Epithelial cell of proximal tubule (primary cell): ENCODE results near the gene PDXP. TPM values are rescaled to one million over a fixed set of nuclear protein-coding genes. Genes with fewer than 3 reads are reported as not detected.
A peak's percentile ranks its signal among the peaks of the same experiment; 100 is the strongest.

Source experiments
- DNase-seq: peaks from one replicate; pipeline ENCODE4 v3.0.0-alpha.2; 2011; ENCODE audit warnings: low read depth
- H3K4me3 ChIP-seq: 2 replicates; pipeline ENCODE4 v1.5.1; 2011; ENCODE audit warnings: low read depth, mild to moderate bottlenecking, low read length
- CTCF ChIP-seq: conservative IDR thresholded peaks from 2 replicates; pipeline ENCODE4 v1.5.1; 2012; ENCODE audit warnings: low read depth, mild to moderate bottlenecking, low read length
- total RNA-seq: library from RNA; depleted of rRNA; stranded (reverse); fragments of >200 nt; gene quantifications from 2 replicates; pipeline ENCODE4 v1.2.3, GENCODE V29; 2015

The PDXP gene
- total RNA-seq, 1 donor from 2014 or later = 21.0 TPM

- no peak overlapping the region for H3K4me3 ChIP-seq
- no peak for DNase-seq
- no peak for TF ChIP-seq CTCF
Observed at GRCh38 chr22:37617431-37617830, 41.1 kb upstream of the PDXP start.

GRCh38 chr22:37618072-37618656 is 40.4 kb upstream of the PDXP start:
- no peak overlapping the region for H3K4me3 ChIP-seq
- TF ChIP-seq CTCF = no peak
- no peak for DNase-seq

- TF ChIP-seq CTCF = no peak
- DNase-seq = no peak
- no peak overlapping the region for H3K4me3 ChIP-seq
Observed at GRCh38 chr22:37618674-37619073, 39.8 kb upstream of the PDXP start.

GRCh38 chr22:37619991-37620390 is 38.5 kb upstream of the PDXP start:
- no peak for DNase-seq
- no peak for TF ChIP-seq CTCF
- H3K4me3 ChIP-seq = no peak overlapping the region

GRCh38 chr22:37621352-37621860 is 37.1 kb upstream of the PDXP start:
- no peak overlapping the region for H3K4me3 ChIP-seq
- no peak for DNase-seq
- TF ChIP-seq CTCF = no peak

- H3K4me3 ChIP-seq = no peak overlapping the region
- peak; percentile 76 for TF ChIP-seq CTCF
- DNase-seq = no peak
Observed at GRCh38 chr22:37623075-37624016, 35.2 kb upstream of the PDXP start.

GRCh38 chr22:37624017-37624365 is 34.5 kb upstream of the PDXP start:
- no peak overlapping the region for H3K4me3 ChIP-seq
- no peak for TF ChIP-seq CTCF
- no peak for DNase-seq
